K562 (cell line): Measurements from ENCODE around the gene MTLN. TPM values are rescaled to one million over a fixed set of nuclear protein-coding genes. Genes with fewer than 3 reads are reported as not detected.
"Not testable (repeated sequence)": the region's sequence is repeated elsewhere in the genome, so short reads cannot be mapped to it uniquely, and the experiment has no call there.

Experiments used
- ATAC-seq: fragments of 200-7000 bp; cut with Tn5 transposase; 3 replicates; pipeline ENCODE4 v1.9.1; 2020; ENCODE audit warnings: moderate library complexity
- BruUV-seq: library from RNA; stranded (reverse); fragments of 400-500 nt; replicated peaks from 2 replicates; lab custom pipeline; 2021; lab: Mats Ljungman, UMichigan
- CTCF ChIA-PET: fragments of 300-600 bp; formaldehyde crosslinking; extraction: SDS; loops from one replicate; lab custom pipeline; 2021; ENCODE audit warnings: low intra/inter-chr PET ratio; lab: Yijun Ruan, JAX
- POLR2A ChIA-PET: fragments of 300-600, 350-650 bp; sonication (Branson Sonifier 250); formaldehyde crosslinking; extraction: SDS; loops from one replicate; lab custom pipeline; 2021; ENCODE audit warnings: antibody characterized with exemption, inconsistent platforms; lab: Yijun Ruan, JAX
- DNase-seq, 4 experiments: peaks; one replicate each; pipeline versions ENCODE4 v3.0.0 to v3.0.0-alpha.2; 2011 to 2018; ENCODE audit warnings: low spot score in 3 of 4, mixed read lengths in 3 of 4; ENCODE audit errors: extremely low read depth in 1 of 4
- FAIRE-seq: peaks from 2 replicates; lab custom pipeline; 2011; peaks lifted over from hg19 to GRCh38; lab: Jason Lieb, UNC
- H2AFZ ChIP-seq: 2 replicates; pipeline ENCODE4 v1.6.0; 2011; ENCODE audit warnings: low read depth, low read length, control low read depth, inconsistent platforms
- H3K27ac ChIP-seq: fragments of 200-600 bp; 3 replicates; pipeline ENCODE4 v1.8.0; 2011; ENCODE audit warnings: low read depth, mild to moderate bottlenecking, control low read depth, inconsistent platforms, low read length, moderate library complexity, mixed read lengths; ENCODE audit errors: extremely low read depth
- H3K27me3 ChIP-seq, 2 experiments: fragments of 300-600 bp in 1 of 2; 2 replicates in 1 of 2; 3 replicates in 1 of 2; pipeline versions ENCODE4 v1.6.0 to v1.8.0; 2011; ENCODE audit warnings: inconsistent platforms in 2 of 2, low read length in 2 of 2, mild to moderate bottlenecking in 1 of 2, mixed read lengths in 1 of 2, moderate library complexity in 1 of 2; ENCODE audit not compliant: control insufficient read depth in 2 of 2, insufficient read depth in 2 of 2
- H3K36me3 ChIP-seq: fragments of 300-600 bp; 3 replicates; pipeline ENCODE4 v1.8.0; 2011; ENCODE audit warnings: mild to moderate bottlenecking, low read length, inconsistent platforms; ENCODE audit not compliant: control insufficient read depth, insufficient read depth
- H3K4me1 ChIP-seq, 2 experiments: fragments of 200-600 bp in 1 of 2; replicated peaks in 1 of 2; 2 replicates in 1 of 2; 3 replicates in 1 of 2; pipeline versions ENCODE4 v1.5.1 to v1.8.0; 2011; ENCODE audit warnings: inconsistent platforms in 2 of 2, low read length in 2 of 2, mild to moderate bottlenecking in 1 of 2, mixed read lengths in 1 of 2, moderate library complexity in 1 of 2; ENCODE audit not compliant: control insufficient read depth in 2 of 2, insufficient read depth in 2 of 2
- H3K4me2 ChIP-seq: 2 replicates; pipeline ENCODE4 v1.6.1; 2011; ENCODE audit warnings: low read length, control low read depth, inconsistent platforms, mixed read lengths; ENCODE audit not compliant: insufficient read depth
- H3K4me3 ChIP-seq: fragments of 200-600 bp; sonication (generic), shearing (Covaris generic); 2 replicates; pipeline ENCODE4 v1.5.1; 2016; ENCODE audit warnings: control low read depth, inconsistent platforms
- H3K79me2 ChIP-seq: fragments of 200-600 bp; 3 replicates; pipeline ENCODE4 v1.8.0; 2011; ENCODE audit warnings: low read length, inconsistent platforms; ENCODE audit not compliant: control insufficient read depth, insufficient read depth
- H3K9ac ChIP-seq, 2 experiments: 2 replicates each; pipeline versions ENCODE4 v1.6.0 to v1.6.1; 2011; ENCODE audit warnings: low read depth in 2 of 2, low read length in 2 of 2, control low read depth in 1 of 2, inconsistent platforms in 1 of 2, mild to moderate bottlenecking in 1 of 2, mixed read lengths in 1 of 2; ENCODE audit not compliant: insufficient read depth in 1 of 2
- H3K9me1 ChIP-seq: one replicate; pipeline ENCODE4 v1.6.0; 2011; ENCODE audit warnings: inconsistent platforms, mild to moderate bottlenecking, low read length, moderate library complexity; ENCODE audit not compliant: control insufficient read depth, insufficient read depth
- H3K9me3 ChIP-seq: replicated peaks from 2 replicates; pipeline ENCODE4 v1.5.1; 2011; ENCODE audit warnings: low read depth, low read length, inconsistent platforms; ENCODE audit not compliant: control insufficient read depth, insufficient read depth
- H4K20me1 ChIP-seq: replicated peaks from 2 replicates; pipeline ENCODE4 v1.6.1; 2011; ENCODE audit warnings: low read length, inconsistent platforms, mixed read lengths; ENCODE audit not compliant: control insufficient read depth, insufficient read depth
- WGBS: fragments of 100-300 bp; shearing (Covaris generic); methylation state at CpG from one replicate; pipeline ENCODE4 v1.1.6; 2016; ENCODE audit warnings: low coverage, mixed read lengths; ENCODE audit not compliant: insufficient coverage; ENCODE audit errors: missing lambda C conversion rate; 5-methylcytosine and 5-hydroxymethylcytosine counted together
- in situ Hi-C: fragments of 300-500 bp; cut with MboI; formaldehyde crosslinking; loops from 4 replicates; pipeline ENCODE4 v1.15.0; 2018; ENCODE audit warnings: inconsistent platforms, mixed read lengths
- intact Hi-C: fragments of 100-400 bp; cut with micrococcal nuclease; formaldehyde crosslinking; loops from 2 replicates; pipeline ENCODE4 v1.14.2; 2022
- polyA plus RNA-seq, 8 experiments: library from polyadenylated mRNA; depleted of rRNA in 4 of 8; stranded (reverse) in 5 of 8; unstranded in 3 of 8; fragments of >200 nt; fragmentation: Nextera tagmentation in 2 of 8; fragmentation: Illumina TruSeq in 1 of 8; extraction: Ambion mirVana in 2 of 8; extraction: Trizol in 1 of 8; gene quantifications; 2 replicates each; pipeline versions ENCODE4 v1.2.1 to v1.2.3, GENCODE V29; 2011 to 2014; ENCODE audit warnings: inconsistent platforms in 1 of 8, missing spikeins in 1 of 8
- total RNA-seq, 7 experiments: library from RNA; depleted of rRNA in 6 of 7; stranded (reverse); fragments of >200 nt in 6 of 7; fragmentation: Illumina TruSeq in 2 of 7; extraction: Trizol in 2 of 7; gene quantifications; 2 replicates each; pipeline versions ENCODE4 v1.2.1 to v1.2.3, GENCODE V29; 2011 to 2021; ENCODE audit warnings: low replicate concordance in 1 of 7

The MTLN gene
- total and polyA plus RNA-seq, 9 of the 15 experiments (the other 6 are each of a cell fraction or from before 2014, with no cell fraction given): 7.3 to 129 (median 39.4) TPM

DNA sequence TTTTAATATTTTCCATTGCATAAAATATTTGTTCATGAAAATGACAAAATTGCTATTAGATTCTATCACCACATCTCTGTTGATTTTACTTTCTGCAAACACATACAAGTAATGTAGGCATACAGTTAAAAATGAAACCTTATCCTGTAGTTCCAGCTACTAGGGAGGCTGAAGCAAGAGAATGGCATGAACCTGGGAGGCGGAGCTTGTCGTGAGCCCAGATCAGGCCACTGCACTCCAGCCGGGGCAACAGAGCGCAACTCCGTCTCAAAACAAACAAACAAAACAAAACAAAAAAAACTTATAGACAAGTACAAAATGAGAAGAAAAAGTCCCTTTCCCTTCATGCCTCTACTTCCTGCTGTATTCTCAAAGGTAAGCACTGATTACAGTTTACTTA, 22.2 kb upstream of the MTLN start:
- H3K4me1 ChIP-seq, H3K27ac ChIP-seq, H3K9me1 ChIP-seq, CTCF ChIA-PET, H3K9me3 ChIP-seq, H3K9ac ChIP-seq, H3K27me3 ChIP-seq, H3K36me3 ChIP-seq, intact Hi-C loops, in situ Hi-C loops, BruUV-seq, FAIRE-seq, ATAC-seq, H3K4me2 ChIP-seq, DNase-seq, POLR2A ChIA-PET, H2AFZ ChIP-seq, H4K20me1 ChIP-seq, H3K79me2 ChIP-seq, H3K4me3 ChIP-seq: not testable (repeated sequence)
- WGBS: 0% methylated on average over 5 of the region's 5 CpGs

DNA sequence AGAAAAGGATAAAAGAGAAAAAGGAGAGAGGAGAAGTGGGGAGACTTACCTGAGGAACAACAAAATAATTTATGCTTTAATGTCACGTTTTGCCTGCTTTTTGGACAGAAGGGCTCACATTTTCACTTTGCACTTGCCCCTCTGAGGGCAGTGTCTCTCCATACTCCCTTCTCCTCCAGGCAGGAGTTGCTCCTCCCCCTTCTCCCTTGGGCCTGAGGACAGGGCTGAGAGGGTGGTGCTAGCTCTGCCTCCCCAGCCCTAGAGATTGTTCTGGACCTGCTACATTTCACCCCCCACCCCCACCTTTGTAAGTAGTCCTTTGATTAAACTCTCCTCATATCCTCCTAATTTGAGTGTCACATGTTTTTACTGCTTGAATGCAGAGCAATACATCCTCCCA, 17.5 kb upstream of the MTLN start:
- H3K27ac ChIP-seq, H3K36me3 ChIP-seq, intact Hi-C loops, POLR2A ChIA-PET, H3K27me3 ChIP-seq, H3K4me3 ChIP-seq, H4K20me1 ChIP-seq, H3K4me1 ChIP-seq, H3K9me1 ChIP-seq, DNase-seq, H3K9ac ChIP-seq, FAIRE-seq, H2AFZ ChIP-seq, H3K79me2 ChIP-seq, ATAC-seq, H3K9me3 ChIP-seq, H3K4me2 ChIP-seq, BruUV-seq, CTCF ChIA-PET: not testable (repeated sequence)
- WGBS: no CpG with 5 or more reads among the region's 1 CpG
- in situ Hi-C loops: loop anchor here (10.0 kb wide), 1 partner anchor 295 kb away; no protein-coding TSS in a partner anchor

- 0% methylated on average over 1 of the region's 1 CpG for WGBS
- H3K9me3 ChIP-seq, POLR2A ChIA-PET, ATAC-seq, H3K79me2 ChIP-seq, H3K27me3 ChIP-seq, H4K20me1 ChIP-seq, H3K9ac ChIP-seq, DNase-seq, H3K9me1 ChIP-seq, H3K4me3 ChIP-seq, BruUV-seq, H3K4me1 ChIP-seq, H3K27ac ChIP-seq, intact Hi-C loops, H2AFZ ChIP-seq, CTCF ChIA-PET, H3K4me2 ChIP-seq, H3K36me3 ChIP-seq, FAIRE-seq: not testable (repeated sequence)
- in situ Hi-C loops: loop anchor here (10.0 kb wide), 1 partner anchor 288 kb away; no protein-coding TSS in a partner anchor
Observed at GRCh38 chr2:110222626-110223025, 10.3 kb upstream of the MTLN start.
